IMR-90 (cell line): Measurements from ENCODE around the gene GRIK5. TPM values are rescaled to one million over a fixed set of nuclear protein-coding genes. Genes with fewer than 3 reads are reported as not detected.
A peak's percentile ranks its signal among the peaks of the same experiment; 100 is the strongest.

Experiments used
- ATAC-seq: fragments of 200-7000 bp; cut with Tn5 transposase; 2 replicates; pipeline ENCODE4 v1.9.1; 2020; ENCODE audit warnings: low read depth, mild to moderate bottlenecking, moderate library complexity
- BruUV-seq: library from RNA; stranded (reverse); fragments of 400-500 nt; replicated peaks from 2 replicates; lab custom pipeline; 2021; lab: Mats Ljungman, UMichigan
- CTCF ChIA-PET: fragments of 300-600 bp; formaldehyde crosslinking; extraction: SDS; loops from one replicate; lab custom pipeline; 2021; ENCODE audit warnings: antibody characterized with exemption; lab: Yijun Ruan, JAX
- POLR2A ChIA-PET: fragments of 300-600 bp; sonication (Branson Sonifier 250); formaldehyde crosslinking; loops from one replicate; lab custom pipeline; 2022; ENCODE audit warnings: antibody characterized with exemption; ENCODE audit not compliant: unreplicated experiment; lab: Charles Lee
- DNase-seq: peaks from one replicate; pipeline ENCODE4 v3.0.0; 2013
- H2AFZ ChIP-seq: replicated peaks from 2 replicates; pipeline ENCODE3; 2013; ENCODE audit warnings: low read length, mild to moderate bottlenecking; ENCODE audit not compliant: poor library complexity
- H2AK5ac ChIP-seq: 2 replicates; pipeline ENCODE4 v1.6.1; 2013; ENCODE audit warnings: low read depth, low read length, inconsistent platforms
- H2AK9ac ChIP-seq: replicated peaks from 2 replicates; pipeline ENCODE3; 2013; ENCODE audit warnings: mild to moderate bottlenecking, low read depth, low read length, moderate library complexity; ENCODE audit not compliant: poor library complexity
- H2BK120ac ChIP-seq: 2 replicates; pipeline ENCODE4 v1.6.1; 2013; ENCODE audit warnings: low read depth, low read length, inconsistent platforms
- H2BK15ac ChIP-seq: 3 replicates; pipeline ENCODE4 v1.6.1; 2013; ENCODE audit warnings: low read depth, low read length, inconsistent platforms
- H2BK20ac ChIP-seq: 2 replicates; pipeline ENCODE4 v1.6.1; 2013; ENCODE audit warnings: low read depth, mild to moderate bottlenecking, inconsistent platforms, low read length, moderate library complexity
- H2BK5ac ChIP-seq: 2 replicates; pipeline ENCODE4 v1.6.1; 2013; ENCODE audit warnings: mild to moderate bottlenecking, low read depth, low read length, inconsistent platforms; ENCODE audit not compliant: poor library complexity, severe bottlenecking
- H3K14ac ChIP-seq: replicated peaks from 2 replicates; pipeline ENCODE4 v1.6.1; 2013; ENCODE audit warnings: low read depth, low read length, inconsistent platforms
- H3K18ac ChIP-seq: 2 replicates; pipeline ENCODE4 v1.6.1; 2013; ENCODE audit warnings: low read depth, low read length, control low read depth
- H3K23ac ChIP-seq: 2 replicates; pipeline ENCODE4 v1.6.1; 2013; ENCODE audit warnings: low read depth, low read length, inconsistent platforms
- H3K27ac ChIP-seq: 2 replicates; pipeline ENCODE4 v1.5.1; 2013; ENCODE audit warnings: mild to moderate bottlenecking, control low read depth, low read length; ENCODE audit not compliant: insufficient read depth
- H3K27me3 ChIP-seq: 2 replicates; pipeline ENCODE4 v1.6.1; 2013; ENCODE audit warnings: low read length; ENCODE audit not compliant: control insufficient read depth, insufficient read depth
- H3K36me3 ChIP-seq: 2 replicates; pipeline ENCODE4 v1.6.1; 2013; ENCODE audit warnings: low read length, mixed read lengths; ENCODE audit not compliant: control insufficient read depth, insufficient read depth
- H3K4ac ChIP-seq: 2 replicates; pipeline ENCODE4 v1.6.1; 2013; ENCODE audit warnings: low read depth, low read length, inconsistent platforms
- H3K4me1 ChIP-seq: 2 replicates; pipeline ENCODE4 v1.6.1; 2013; ENCODE audit warnings: low read length, mixed read lengths; ENCODE audit not compliant: control insufficient read depth, insufficient read depth
- H3K4me2 ChIP-seq: 2 replicates; pipeline ENCODE4 v1.6.1; 2013; ENCODE audit warnings: low read depth, mild to moderate bottlenecking, control low read depth, low read length, moderate library complexity
- H3K4me3 ChIP-seq: 2 replicates; pipeline ENCODE4 v1.5.1; 2013; ENCODE audit warnings: low read depth, mild to moderate bottlenecking, control low read depth, low read length, moderate library complexity; ENCODE audit not compliant: insufficient read depth
- H3K56ac ChIP-seq: 2 replicates; pipeline ENCODE4 v1.6.1; 2013; ENCODE audit warnings: low read length, inconsistent platforms; ENCODE audit not compliant: insufficient read depth; ENCODE audit errors: extremely low read depth
- H3K79me1 ChIP-seq, 2 experiments: 2 replicates each; pipeline ENCODE4 v1.6.1; 2013; ENCODE audit warnings: low read length in 2 of 2, inconsistent platforms in 1 of 2, low read depth in 1 of 2
- H3K9ac ChIP-seq: 2 replicates; pipeline ENCODE4 v1.6.1; 2013; ENCODE audit warnings: low read depth, low read length, control low read depth
- H3K9me1 ChIP-seq: 2 replicates; pipeline ENCODE4 v1.6.1; 2013; ENCODE audit warnings: low read length, inconsistent platforms; ENCODE audit not compliant: insufficient read depth
- H3K9me3 ChIP-seq: 2 replicates; pipeline ENCODE4 v1.6.1; 2013; ENCODE audit warnings: low read length; ENCODE audit not compliant: control insufficient read depth, insufficient read depth
- H4K20me1 ChIP-seq: 2 replicates; pipeline ENCODE4 v1.6.1; 2013; ENCODE audit warnings: low read length, inconsistent platforms; ENCODE audit not compliant: insufficient read depth
- H4K5ac ChIP-seq: 2 replicates; pipeline ENCODE4 v1.6.1; 2013; ENCODE audit warnings: mild to moderate bottlenecking, low read depth, low read length, control low read depth
- H4K8ac ChIP-seq, 2 experiments: 2 replicates each; pipeline ENCODE4 v1.6.1; 2013; ENCODE audit warnings: low read depth in 2 of 2, low read length in 2 of 2, control low read depth in 1 of 2, inconsistent platforms in 1 of 2
- H4K91ac ChIP-seq: 2 replicates; pipeline ENCODE4 v1.6.1; 2013; ENCODE audit warnings: low read depth, low read length, inconsistent platforms; ENCODE audit not compliant: insufficient read depth
- CTCF ChIP-seq: conservative IDR thresholded peaks from 2 replicates; pipeline ENCODE4 v1.5.1; 2012; ENCODE audit warnings: mild to moderate bottlenecking, low read depth, low read length, improper control_type of control experiment
- NFE2L2 ChIP-seq: fragments of 150-350 bp; IDR thresholded peaks from 2 replicates; pipeline ENCODE4 v1.6.1; 2016; ENCODE audit warnings: low read depth, mild to moderate bottlenecking, low read length
- POLR2A ChIP-seq: IDR thresholded peaks from 2 replicates; pipeline ENCODE4 v1.6.1; 2012; ENCODE audit warnings: mild to moderate bottlenecking, low read depth, low read length
- RAD21 ChIP-seq: IDR thresholded peaks from 2 replicates; pipeline ENCODE4 v1.6.1; 2012; ENCODE audit warnings: low read length, improper control_type of control experiment
- RCOR1 ChIP-seq: IDR thresholded peaks from 2 replicates; pipeline ENCODE4 v1.6.1; 2012; ENCODE audit warnings: mild to moderate bottlenecking, low read length, improper control_type of control experiment; ENCODE audit not compliant: insufficient replicate concordance
- RFX5 ChIP-seq: IDR thresholded peaks from 2 replicates; pipeline ENCODE4 v1.8.0; 2012; ENCODE audit warnings: low read depth, mild to moderate bottlenecking, low read length, moderate library complexity
- WGBS, 2 experiments: methylation state at CpG; one replicate each; pipeline versions ENCODE4 v1.1.5 to v1.1.7; 2013; ENCODE audit warnings: missing lambda C conversion rate in 2 of 2; ENCODE audit not compliant: insufficient read length in 1 of 2; ENCODE audit errors: extremely low coverage in 2 of 2; 5-methylcytosine and 5-hydroxymethylcytosine counted together
- dilution Hi-C: fragments of 300-500 bp; cut with HindIII; formaldehyde crosslinking; loops from one replicate; pipeline ENCODE4 v1.14.3; 2018; ENCODE audit warnings: low sequenced_read_pairs; ENCODE audit not compliant: unreplicated experiment
- in situ Hi-C: fragments of 300-500 bp; cut with MboI; formaldehyde crosslinking; loops from 3 replicates; pipeline ENCODE4 v1.14.3; 2019; ENCODE audit warnings: low sequenced_read_pairs, inconsistent platforms, mixed read lengths
- intact Hi-C: fragments of 100-400 bp; cut with micrococcal nuclease; formaldehyde crosslinking; loops from 2 replicates; pipeline ENCODE4 v1.10.0; 2022
- polyA plus RNA-seq, 3 experiments: library from polyadenylated mRNA; depleted of rRNA; stranded (reverse); fragments of >200 nt; gene quantifications; 2 replicates each; pipeline ENCODE4 v1.2.3, GENCODE V29; 2012; ENCODE audit warnings: low replicate concordance in 1 of 3
- total RNA-seq: library from RNA; depleted of rRNA; stranded (reverse); fragments of >200 nt; gene quantifications from 2 replicates; pipeline ENCODE4 v1.2.3, GENCODE V29; 2012

GRIK5 gene
- total and polyA plus RNA-seq, 2 of the 4 experiments (the other 2 are of a cell fraction) = 0.10 TPM; not detected in 1

GRCh38 chr19:42052241-42052863, 17.7 kb downstream of the GRIK5 start:
- Histone ChIP-seq H3K18ac (no peak overlapping the region), H3K4me3 (no peak overlapping the region), H2BK120ac (no peak overlapping the region), H3K36me3 (no peaks in the 10 kb centered on the region), H3K9me3 (no peaks in the 10 kb centered on the region), H3K9me1 (no peaks in the 10 kb centered on the region), H2BK20ac (no peak overlapping the region), H3K79me1 (no peaks in the 10 kb centered on the region), H2BK15ac (no peak overlapping the region), H4K20me1 (no peaks in the 10 kb centered on the region), H3K4me2 (no peak overlapping the region), H3K27ac (no peak overlapping the region), H2AK9ac (no peak overlapping the region), H3K56ac (no peak overlapping the region), H4K5ac (no peak overlapping the region), H3K4me1 (no peaks in the 10 kb centered on the region), H2AK5ac (no peak overlapping the region), H3K14ac (no peak overlapping the region), H3K23ac (no peak overlapping the region), H4K8ac (no peak overlapping the region), H2AFZ (peak overlapping the region; percentile 62), H4K91ac (no peak overlapping the region), H3K9ac (no peak overlapping the region), H3K4ac (no peak overlapping the region), H3K27me3 (peaks cover 42% of the 10 kb centered on the region), H2BK5ac (no peak overlapping the region)
- no peak for ATAC-seq
- no peak for DNase-seq
- POLR2A ChIA-PET = no interaction called here
- TF ChIP-seq RCOR1 (no peak), NFE2L2 (no peak), POLR2A (no peak), RAD21 (no peak), RFX5 (no peak), CTCF (no peak)
- in situ Hi-C loops = no loop called here
- 34% methylated on average over 5 of the region's 10 CpGs; no CpG with 5 or more reads in 1 of the 2 experiments for WGBS, 2 experiments
- BruUV-seq = no TSS peak
- dilution Hi-C loops = no loop called here
- intact Hi-C loops = no loop called here
- CTCF ChIA-PET = no interaction called here
